Hepatocyte (in vitro differentiated cells): ENCODE results near the gene MXRA7.

ENCODE experiments used
- CTCF ChIP-seq: fragments of 200-600 bp; sonication (generic); IDR thresholded peaks from 2 replicates; pipeline ENCODE4 v1.5.1; 2016; ENCODE audit warnings: antibody characterized with exemption, mild to moderate bottlenecking; ENCODE audit not compliant: poor library complexity
- EZH2 ChIP-seq: fragments of 200-600 bp; sonication (generic); IDR thresholded peaks from 2 replicates; pipeline ENCODE4 v1.6.1; 2016; ENCODE audit warnings: antibody characterized with exemption, mild to moderate bottlenecking, borderline replicate concordance
- EZH2phosphoT487 ChIP-seq: fragments of 200-600 bp; sonication (generic); IDR thresholded peaks from one replicate; pipeline ENCODE4 v1.6.1; 2018; ENCODE audit warnings: antibody characterized with exemption, mild to moderate bottlenecking, low read depth, moderate library complexity; ENCODE audit not compliant: unreplicated experiment, severe bottlenecking

DNA sequence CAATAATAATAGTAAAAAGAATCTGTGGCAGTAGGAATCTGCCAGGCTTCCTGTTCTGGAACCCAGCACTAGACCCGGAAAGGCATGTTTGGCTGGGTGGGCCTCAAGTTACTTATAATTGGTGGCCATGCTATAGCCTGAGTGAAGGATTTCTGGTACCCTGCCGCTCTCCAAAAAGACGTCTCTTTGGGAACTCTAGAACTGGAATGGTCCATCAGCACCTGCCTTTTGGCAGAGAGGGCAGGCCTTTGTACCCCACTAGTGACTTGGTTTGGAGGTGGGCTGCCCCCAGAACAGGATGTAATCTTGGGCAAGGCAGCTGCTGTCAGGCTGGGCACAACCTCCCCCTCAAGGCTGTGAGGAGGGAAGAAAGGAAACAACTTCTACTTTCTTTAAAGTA lies 37.9 kb downstream of the MXRA7 start:
- TF ChIP-seq CTCF (no peak), EZH2 (no peak), EZH2phosphoT487 (no peak)
